Naive thymus-derived CD4-positive, alpha-beta T cell (primary cell): ENCODE data around the gene MAP1LC3B. TPM values are rescaled to one million over a fixed set of nuclear protein-coding genes. Genes with fewer than 3 reads are reported as not detected.
"Not testable (repeated sequence)": the region's sequence is repeated elsewhere in the genome, so short reads cannot be mapped to it uniquely, and the experiment has no call there.

Source experiments
- ATAC-seq: fragments of 150-1000 bp; cut with Tn5 transposase; 2 replicates; pipeline ENCODE4 v1.10.0; 2021; ENCODE audit warnings: mild to moderate bottlenecking, moderate library complexity
- CTCF ChIA-PET: fragments of 350-600 bp; sonication (Branson Sonifier 250); formaldehyde crosslinking; loops from one replicate; lab custom pipeline; 2021; ENCODE audit warnings: antibody characterized with exemption; lab: Charles Lee
- POLR2A ChIA-PET: fragments of 350-600 bp; sonication (Branson Sonifier 250); formaldehyde crosslinking; loops from one replicate; lab custom pipeline; 2021; ENCODE audit warnings: antibody characterized with exemption, inconsistent platforms; lab: Charles Lee
- DNase-seq, 9 donors: peaks; one replicate each; pipeline versions ENCODE4 v3.0.0 to v3.0.0-alpha.2; 2020 to 2022; ENCODE audit warnings: mixed read lengths in 1 of 9
- H3K27ac ChIP-seq: one replicate; pipeline ENCODE4 v1.7.0; 2013; ENCODE audit warnings: mild to moderate bottlenecking, low read depth, low read length, moderate library complexity
- H3K27me3 ChIP-seq, 2 donors: one replicate each; pipeline ENCODE4 v1.7.0; 2013; ENCODE audit warnings: low read length in 2 of 2, mild to moderate bottlenecking in 2 of 2, moderate library complexity in 2 of 2; ENCODE audit not compliant: control insufficient read depth in 2 of 2, insufficient read depth in 2 of 2
- H3K36me3 ChIP-seq, 3 experiments: 1 replicate in 2 of 3; 2 replicates in 1 of 3; pipeline ENCODE4 v1.7.0; 2013; ENCODE audit warnings: low read length in 3 of 3, mild to moderate bottlenecking in 3 of 3, moderate library complexity in 1 of 3; ENCODE audit not compliant: insufficient read depth in 3 of 3, control insufficient read depth in 2 of 3
- H3K4me1 ChIP-seq, 2 donors: one replicate each; pipeline ENCODE4 v1.7.0; 2013; ENCODE audit warnings: low read length in 2 of 2, mild to moderate bottlenecking in 2 of 2, moderate library complexity in 1 of 2; ENCODE audit not compliant: control insufficient read depth in 2 of 2, insufficient read depth in 2 of 2
- H3K4me3 ChIP-seq: 2 replicates; pipeline ENCODE4 v1.7.0; 2013; ENCODE audit warnings: mild to moderate bottlenecking, low read length
- H3K9me3 ChIP-seq, 3 experiments: 1 replicate in 2 of 3; 2 replicates in 1 of 3; pipeline ENCODE4 v1.7.0; 2013; ENCODE audit warnings: low read length in 3 of 3; ENCODE audit not compliant: control insufficient read depth in 2 of 3
- H3K27ac Mint-ChIP-seq, 9 donors: one replicate each; pipeline ENCODE4 v1.8.0; 2020 to 2022; ENCODE audit warnings: mixed read lengths in 9 of 9, mild to moderate bottlenecking in 8 of 9, moderate library complexity in 5 of 9, inconsistent platforms in 2 of 9
- H3K27me3 Mint-ChIP-seq, 5 donors: one replicate each; pipeline ENCODE4 v1.8.0; 2021 to 2022; ENCODE audit warnings: mixed read lengths in 5 of 5, mild to moderate bottlenecking in 1 of 5
- H3K36me3 Mint-ChIP-seq, 5 donors: one replicate each; pipeline ENCODE4 v1.8.0; 2020 to 2022; ENCODE audit warnings: mixed read lengths in 5 of 5, mild to moderate bottlenecking in 3 of 5, inconsistent platforms in 1 of 5
- H3K4me1 Mint-ChIP-seq, 7 donors: one replicate each; pipeline ENCODE4 v1.8.0; 2020 to 2022; ENCODE audit warnings: mixed read lengths in 7 of 7, mild to moderate bottlenecking in 3 of 7, inconsistent platforms in 1 of 7
- H3K4me3 Mint-ChIP-seq, 10 donors: one replicate each; pipeline ENCODE4 v1.8.0; 2020 to 2022; ENCODE audit warnings: mild to moderate bottlenecking in 10 of 10, mixed read lengths in 10 of 10, moderate library complexity in 6 of 10, inconsistent platforms in 2 of 10
- H3K9me3 Mint-ChIP-seq, 11 donors: one replicate each; pipeline ENCODE4 v1.8.0; 2020 to 2022; ENCODE audit warnings: mixed read lengths in 11 of 11, mild to moderate bottlenecking in 4 of 11, inconsistent platforms in 1 of 11, moderate library complexity in 1 of 11
- intact Hi-C, 2 donors: fragments of 100-400 bp; cut with micrococcal nuclease; formaldehyde crosslinking; loops; one replicate each; pipeline ENCODE4 v1.15.1; 2023
- polyA plus RNA-seq, 2 donors: library from polyadenylated mRNA; unstranded; fragments of 300-500 nt; fragmentation: Illumina TruSeq; gene quantifications; one replicate each; pipeline ENCODE4 v1.2.3, GENCODE V29; 2021
- total RNA-seq, 6 experiments: library from RNA in 5 of 6; stranded (reverse) in 5 of 6; gene quantifications; 1 replicate in 5 of 6; 2 replicates in 1 of 6; pipeline ENCODE4 v1.2.3 and lab custom pipeline; 2021 to 2026

MAP1LC3B gene
- total and polyA plus RNA-seq, 7 experiments from 2014 or later = 54.5 to 126 (median 63.4) TPM

DNA sequence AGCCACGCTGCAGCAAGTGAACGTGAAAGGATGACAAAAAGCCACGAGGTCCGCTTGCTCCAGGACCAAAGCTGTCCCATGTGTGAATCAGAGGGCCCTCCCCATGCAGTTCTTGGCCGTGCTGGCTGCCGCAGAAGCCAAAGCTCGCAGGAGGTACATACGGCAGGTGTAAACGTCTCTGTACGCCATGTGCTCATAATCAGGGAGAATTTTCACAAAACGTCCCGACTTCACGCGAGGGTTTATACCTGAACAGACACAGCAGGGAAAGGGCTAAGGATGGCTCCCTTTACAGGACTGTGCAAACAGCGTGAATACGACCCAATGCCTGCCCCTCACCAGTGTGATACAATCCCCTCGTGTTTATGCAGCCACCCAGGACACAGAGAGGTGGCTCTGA, 33.9 kb upstream of the MAP1LC3B start:
- Mint-ChIP-seq H3K4me3 (no peak overlapping the region), H3K9me3 (no peaks in the 10 kb centered on the region), H3K36me3 (peaks cover 0 to 31% (median 8%) of the 10 kb centered on the region in 5 donors), H3K27ac (no peak overlapping the region), H3K27me3 (no peaks in the 10 kb centered on the region), H3K4me1 (peaks cover 0 to 8% (median under 1%) of the 10 kb centered on the region in 7 donors)
- ChIA-PET POLR2A (no interaction called here), CTCF (no interaction called here)
- Histone ChIP-seq H3K9me3 (no peaks in the 10 kb centered on the region), H3K4me1 (no peaks in the 10 kb centered on the region), H3K4me3 (no peak overlapping the region), H3K36me3 (peaks cover 0 to 56% (median 4%) of the 10 kb centered on the region in 3 experiments), H3K27ac (no peak overlapping the region), H3K27me3 (no peaks in the 10 kb centered on the region)
- DNase-seq = no peak
- intact Hi-C loops = no loop called here
- ATAC-seq = no peak

DNA sequence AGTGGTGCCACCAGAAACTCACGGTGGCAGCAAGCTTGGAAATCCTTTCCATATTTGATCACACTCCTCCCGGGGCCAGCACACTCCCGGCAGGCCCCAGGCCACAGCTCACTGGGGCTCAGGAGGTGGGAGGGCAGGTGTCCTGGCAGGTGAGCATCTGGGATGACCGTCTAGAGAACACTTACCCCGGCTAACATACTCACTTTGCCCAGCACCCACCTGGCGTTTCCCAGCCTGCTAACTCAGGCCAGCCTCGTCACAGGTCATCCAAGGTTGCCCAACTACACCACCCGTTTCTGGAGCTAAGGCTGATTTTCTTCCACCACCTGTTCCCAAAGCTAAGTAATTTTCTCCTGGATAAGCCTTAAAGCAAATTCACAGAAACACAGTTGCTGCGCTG, 33.4 kb upstream of the MAP1LC3B start:
- DNase-seq (no peak), ATAC-seq (no peak)
- Mint-ChIP-seq H3K9me3 (no peaks in the 10 kb centered on the region), H3K27ac (no peak overlapping the region), H3K4me1 (peaks cover 0 to 10% (median 5%) of the 10 kb centered on the region in 7 donors), H3K4me3 (no peak overlapping the region), H3K27me3 (no peaks in the 10 kb centered on the region), H3K36me3 (peaks cover 1 to 34% (median 8%) of the 10 kb centered on the region in 5 donors)
- no peaks in the 10 kb centered on the region for H3K27me3 ChIP-seq
- H3K4me1 ChIP-seq = no peaks in the 10 kb centered on the region
- intact Hi-C loops = no loop called here
- H3K36me3 ChIP-seq = peaks cover 0 to 52% (median 4%) of the 10 kb centered on the region in 3 experiments
- H3K27ac ChIP-seq = no peak overlapping the region
- POLR2A ChIA-PET = no interaction called here
- CTCF ChIA-PET = no interaction called here
- H3K4me3 ChIP-seq = no peak overlapping the region
- no peaks in the 10 kb centered on the region for H3K9me3 ChIP-seq

DNA sequence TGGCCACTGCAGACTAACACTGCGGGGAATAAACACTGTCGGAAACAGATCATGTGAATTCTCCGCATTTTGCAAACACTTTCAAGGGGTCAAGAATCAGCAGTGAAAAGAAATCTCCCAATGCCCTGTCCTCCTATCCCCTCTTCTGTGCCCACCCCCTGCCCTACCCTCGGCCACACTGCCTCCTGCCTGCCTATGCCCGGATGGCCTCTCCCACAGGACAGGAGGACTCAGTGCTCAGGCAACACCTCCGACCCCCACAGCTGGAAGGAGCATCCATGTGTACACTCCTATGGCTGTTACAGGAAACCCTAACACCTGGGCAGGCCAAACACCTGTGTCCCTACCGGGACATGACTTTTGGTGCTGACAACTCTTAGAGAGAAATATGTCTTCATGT, 33.0 kb upstream of the MAP1LC3B start:
- no peaks in the 10 kb centered on the region for H3K9me3 ChIP-seq
- intact Hi-C loops = no loop called here
- Mint-ChIP-seq H3K27me3 (no peaks in the 10 kb centered on the region), H3K27ac (peak overlapping the region in 2 of 9 donors; percentile 17 to 64), H3K4me3 (no peak overlapping the region), H3K36me3 (peaks cover 1 to 34% (median 8%) of the 10 kb centered on the region in 5 donors), H3K4me1 (peaks cover 0 to 10% (median 6%) of the 10 kb centered on the region in 7 donors), H3K9me3 (no peaks in the 10 kb centered on the region)
- H3K4me1 ChIP-seq = no peaks in the 10 kb centered on the region
- ChIA-PET POLR2A (no interaction called here), CTCF (no interaction called here)
- no peaks in the 10 kb centered on the region for H3K27me3 ChIP-seq
- H3K4me3 ChIP-seq = no peak overlapping the region
- ATAC-seq (no peak), DNase-seq (no peak)
- no peak overlapping the region for H3K27ac ChIP-seq
- H3K36me3 ChIP-seq = peaks cover 0 to 55% (median 4%) of the 10 kb centered on the region in 3 experiments

DNA sequence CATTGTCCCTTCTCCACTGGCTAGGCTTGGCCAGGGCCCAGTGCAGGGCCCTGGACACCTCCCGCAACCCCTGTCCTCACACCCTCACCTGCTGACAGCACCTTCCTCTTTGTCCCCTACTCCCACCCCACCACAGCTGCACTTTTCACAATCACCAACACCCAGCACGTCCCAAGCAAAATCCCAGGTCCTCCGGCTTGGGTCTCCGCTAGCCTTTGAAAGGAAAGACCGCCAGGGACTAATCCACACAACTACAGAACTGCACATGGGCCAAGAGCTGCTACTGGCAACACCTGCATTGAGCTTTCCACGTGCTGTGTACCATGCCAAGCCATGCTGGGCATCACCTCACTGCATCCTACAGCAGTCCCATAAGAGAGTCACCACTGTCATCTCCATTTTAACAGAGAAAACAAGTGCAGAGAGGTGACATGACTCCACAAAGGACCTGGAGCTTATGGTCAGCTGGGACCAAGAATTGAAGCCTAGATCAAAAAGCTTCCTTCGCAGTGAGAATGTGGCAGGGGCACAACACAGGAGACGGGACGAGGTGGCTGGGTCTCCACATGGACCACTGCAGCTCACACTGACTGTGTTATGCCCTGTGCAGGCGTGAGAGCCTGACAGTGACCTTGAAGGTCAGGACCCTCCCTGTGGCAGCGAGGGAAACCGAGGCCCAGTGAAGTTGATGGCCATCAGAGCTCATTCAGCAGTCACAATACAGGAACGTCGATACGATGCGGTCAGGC, 31.1 kb upstream of the MAP1LC3B start:
- no peaks in the 10 kb centered on the region for H3K9me3 ChIP-seq
- H3K36me3 Mint-ChIP-seq = peaks cover 1 to 34% (median 8%) of the 10 kb centered on the region in 5 donors
- intact Hi-C loops = no loop called here
- H3K4me1 Mint-ChIP-seq = peaks cover 5 to 24% (median 17%) of the 10 kb centered on the region in 7 donors
- peaks cover 0 to 66% (median 4%) of the 10 kb centered on the region in 3 experiments for H3K36me3 ChIP-seq
- H3K27ac Mint-ChIP-seq = no peak overlapping the region
- H3K27me3 ChIP-seq = no peaks in the 10 kb centered on the region
- H3K9me3 Mint-ChIP-seq = no peaks in the 10 kb centered on the region
- ChIA-PET CTCF (interaction anchor here (0.8 kb wide), 1 partner anchor 39 kb away, joined by 4 read pairs; no protein-coding TSS in a partner anchor), POLR2A (no interaction called here)
- H3K27me3 Mint-ChIP-seq = no peaks in the 10 kb centered on the region
- H3K27ac ChIP-seq = no peak overlapping the region
- H3K4me3 Mint-ChIP-seq = no peak overlapping the region
- H3K4me3 ChIP-seq = no peak overlapping the region
- no peak for DNase-seq
- H3K4me1 ChIP-seq = no peaks in the 10 kb centered on the region
- no peak for ATAC-seq

DNA sequence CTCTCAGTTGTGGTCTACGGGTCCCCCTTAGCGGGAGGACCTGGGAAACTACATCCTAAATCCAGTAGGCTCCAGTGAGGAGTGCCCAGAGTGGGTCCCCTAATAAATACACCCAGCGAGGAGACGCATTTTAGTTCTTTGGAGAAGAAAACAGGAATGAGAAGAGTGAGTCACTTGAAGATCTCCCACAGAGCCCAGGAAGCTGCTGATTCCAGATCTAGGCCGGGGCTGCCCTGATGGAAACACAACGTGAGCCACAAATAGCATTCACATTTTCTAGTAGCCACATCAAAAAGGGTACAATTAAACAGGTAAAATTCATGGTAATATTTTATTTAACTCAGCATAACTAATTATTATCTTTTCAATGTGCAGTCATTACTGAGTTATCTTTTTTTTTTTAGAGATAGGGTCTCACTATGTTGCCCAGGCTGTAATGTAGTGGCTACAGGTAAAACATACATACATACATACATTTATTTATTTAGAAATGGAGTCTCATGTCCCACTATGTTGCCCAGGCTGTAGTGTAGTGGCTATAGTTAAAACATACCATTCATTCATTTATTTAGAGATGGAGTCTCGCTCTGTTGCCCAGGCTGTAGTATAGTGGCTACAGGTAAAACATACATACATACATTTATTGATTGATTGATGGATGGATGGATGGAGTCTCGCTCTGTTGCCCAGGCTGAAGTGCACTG, 30.1 kb upstream of the MAP1LC3B start:
- no peak overlapping the region for H3K27ac ChIP-seq
- Mint-ChIP-seq H3K27ac (no peak overlapping the region), H3K4me3 (no peak overlapping the region), H3K9me3 (no peaks in the 10 kb centered on the region), H3K36me3 (peaks cover 1 to 34% (median 8%) of the 10 kb centered on the region in 5 donors), H3K4me1 (peaks cover 10 to 30% (median 24%) of the 10 kb centered on the region in 7 donors), H3K27me3 (no peaks in the 10 kb centered on the region)
- no peaks in the 10 kb centered on the region for H3K27me3 ChIP-seq
- ATAC-seq = no peak
- no peak for DNase-seq
- peaks cover 0 to 70% (median 6%) of the 10 kb centered on the region in 3 experiments for H3K36me3 ChIP-seq
- H3K4me3 ChIP-seq = no peak overlapping the region
- intact Hi-C loops = no loop called here
- ChIA-PET POLR2A (no interaction called here), CTCF (no interaction called here)
- no peaks in the 10 kb centered on the region for H3K4me1 ChIP-seq
- no peaks in the 10 kb centered on the region for H3K9me3 ChIP-seq

DNA sequence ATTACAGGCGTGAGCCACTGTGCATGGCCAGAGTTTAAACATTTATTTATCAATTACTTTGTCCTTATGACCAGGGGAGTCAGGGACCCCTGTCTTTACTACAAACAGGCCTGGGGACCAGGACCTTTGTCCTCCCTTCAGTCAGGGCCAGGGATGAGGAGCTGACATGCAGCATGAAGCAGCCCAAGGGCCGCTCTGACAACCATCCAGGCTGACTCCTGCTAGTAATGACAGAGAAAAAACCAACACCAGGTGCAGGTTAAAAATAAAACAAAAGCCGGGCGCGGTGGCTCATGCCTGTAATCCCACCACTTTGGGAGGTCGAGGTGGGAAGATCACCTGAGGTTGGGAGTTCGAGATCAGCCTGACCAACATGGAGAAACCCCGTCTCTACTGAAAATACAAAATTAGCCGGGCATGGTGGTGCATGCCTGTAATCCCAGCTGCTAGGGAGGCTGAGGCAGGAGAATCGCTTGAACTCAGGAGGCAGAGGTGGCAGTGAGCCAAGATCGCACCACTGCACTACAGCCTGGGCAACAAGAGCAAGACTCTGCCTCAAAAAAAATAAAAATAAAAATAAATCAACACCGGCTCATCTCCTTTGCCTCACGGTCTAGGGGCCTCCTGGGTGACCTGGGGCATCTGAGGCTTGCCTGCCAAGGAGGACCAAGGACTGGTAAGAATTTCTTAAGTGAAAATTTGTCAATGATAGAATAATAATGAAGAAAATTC, 29.1 kb upstream of the MAP1LC3B start:
- H3K4me3 ChIP-seq, H3K4me3 Mint-ChIP-seq, intact Hi-C loops, H3K4me1 ChIP-seq, CTCF ChIA-PET, H3K9me3 ChIP-seq, H3K27me3 ChIP-seq, ATAC-seq, POLR2A ChIA-PET, H3K27ac ChIP-seq, H3K27me3 Mint-ChIP-seq, H3K9me3 Mint-ChIP-seq, DNase-seq: not testable (repeated sequence)
- H3K36me3 ChIP-seq = peaks cover 0 to 72% (median 4%) of the 10 kb centered on the region in 3 experiments
- Mint-ChIP-seq H3K36me3 (peaks cover under 1 to 37% (median 7%) of the 10 kb centered on the region in 5 donors), H3K27ac (peak overlapping the region in 3 of 9 donors; percentile 4 to 62 (median 14)), H3K4me1 (peaks cover 18 to 36% (median 33%) of the 10 kb centered on the region in 7 donors)
